HCT116 (cell line): ENCODE data around the gene GOSR1.
"Not testable (repeated sequence)": the region's sequence is repeated elsewhere in the genome, so short reads cannot be mapped to it uniquely, and the experiment has no call there.

Experiments used
- CTCF ChIP-seq, 3 experiments: fragments of 200-600 bp in 1 of 3; sonication (generic) in 1 of 3; IDR thresholded peaks in 2 of 3; conservative IDR thresholded peaks in 1 of 3; 2 replicates each; pipeline ENCODE4 v1.5.1; 2012 to 2017; ENCODE audit warnings: low read depth in 2 of 3, low read length in 2 of 3, antibody characterized with exemption in 1 of 3, borderline replicate concordance in 1 of 3, control low read depth in 1 of 3, mild to moderate bottlenecking in 1 of 3, mixed read lengths in 1 of 3, mixed run types in 1 of 3, moderate library complexity in 1 of 3; ENCODE audit not compliant: insufficient read depth in 1 of 3
- EZH2 ChIP-seq: fragments of 200-600 bp; sonication (generic); IDR thresholded peaks from 2 replicates; pipeline ENCODE4 v1.6.1; 2017; ENCODE audit warnings: antibody characterized with exemption, mixed run types
- JUND ChIP-seq: IDR thresholded peaks from 2 replicates; pipeline ENCODE4 v1.6.1; 2012
- POLR2AphosphoS5 ChIP-seq: IDR thresholded peaks from 2 replicates; pipeline ENCODE4 v1.6.1; 2011; ENCODE audit warnings: mild to moderate bottlenecking, low read depth, low read length, moderate library complexity
- SIN3A ChIP-seq: IDR thresholded peaks from 2 replicates; pipeline ENCODE4 v1.6.1; 2012; ENCODE audit warnings: low read depth

DNA sequence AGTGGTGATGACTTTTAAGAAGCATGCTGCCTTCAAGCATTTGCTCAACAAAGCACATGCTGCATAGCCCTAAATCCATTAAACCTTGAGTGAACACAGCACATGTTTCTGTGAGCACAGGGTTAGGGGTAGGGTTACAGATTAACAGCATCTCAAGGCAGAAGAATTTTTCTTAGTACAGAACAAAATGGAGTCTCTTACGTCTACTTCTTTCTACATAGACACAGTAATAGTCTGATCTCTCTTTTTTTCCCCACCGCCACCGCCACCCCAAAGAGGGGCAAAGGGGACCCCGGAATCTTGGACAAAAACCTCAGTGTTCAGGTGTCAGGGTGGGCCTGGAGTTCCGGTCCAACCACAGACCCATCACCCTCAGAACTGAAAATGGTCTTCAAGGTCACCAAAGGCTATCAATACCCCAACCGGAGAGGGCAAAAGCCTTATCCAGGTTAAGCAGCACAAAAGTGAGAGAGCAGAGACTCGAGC is 86.7 kb downstream of the GOSR1 start:
- not testable (repeated sequence) for TF ChIP-seq EZH2; CTCF (IDR thresholded peaks at IDR 0.05 in 2 of 3, conservative IDR thresholded peaks at IDR 0.05 in 1 of 3; ENCODE audit: borderline replicate concordance in 1 of 3, insufficient read depth in 1 of 3, low read depth in 2 of 3, low read length in 2 of 3); SIN3A; JUND; POLR2AphosphoS5
